Lung (tissue), 12 donors: ENCODE data around the gene P4HA1. TPM values are rescaled to one million over a fixed set of nuclear protein-coding genes. Genes with fewer than 3 reads are reported as not detected.
"Not testable (repeated sequence)": the region's sequence is repeated elsewhere in the genome, so short reads cannot be mapped to it uniquely, and the experiment has no call there.

Experiments
- ATAC-seq: fragments of 200-7000 bp; cut with Tn5 transposase; one replicate; pipeline ENCODE4 v1.9.1; 2020; ENCODE audit warnings: moderate number of reproducible peaks; ENCODE audit not compliant: insufficient read depth, low FRiP score
- DNase-seq, 3 donors: peaks; one replicate each; pipeline ENCODE4 v3.0.0-alpha.2; 2013 to 2017
- H3K27ac ChIP-seq, 2 donors: one replicate each; pipeline ENCODE4 v1.5.1; 2013; ENCODE audit warnings: mild to moderate bottlenecking in 2 of 2, moderate library complexity in 2 of 2, control low read depth in 1 of 2, inconsistent platforms in 1 of 2, low read depth in 1 of 2, low read length in 1 of 2
- H3K27me3 ChIP-seq, 3 donors: one replicate each; pipeline ENCODE4 v1.5.1; 2013; ENCODE audit warnings: low read length in 2 of 3; ENCODE audit not compliant: control insufficient read depth in 3 of 3, insufficient read depth in 3 of 3
- H3K36me3 ChIP-seq, 4 donors: one replicate each; pipeline ENCODE4 v1.5.1; 2013; ENCODE audit warnings: low read length in 4 of 4, mild to moderate bottlenecking in 1 of 4, moderate library complexity in 1 of 4; ENCODE audit not compliant: control insufficient read depth in 4 of 4, insufficient read depth in 4 of 4
- H3K4me1 ChIP-seq, 5 donors: one replicate each; pipeline ENCODE4 v1.5.1; 2013; ENCODE audit warnings: low read length in 5 of 5, mild to moderate bottlenecking in 2 of 5, moderate library complexity in 1 of 5; ENCODE audit not compliant: control insufficient read depth in 5 of 5, insufficient read depth in 5 of 5
- H3K4me3 ChIP-seq: one replicate; pipeline ENCODE4 v1.5.1; 2013; ENCODE audit warnings: mild to moderate bottlenecking, control low read depth, moderate library complexity
- H3K9ac ChIP-seq, 2 donors: one replicate each; pipeline ENCODE4 v1.5.1; 2013; ENCODE audit warnings: low read length in 2 of 2, control low read depth in 1 of 2; ENCODE audit not compliant: insufficient read depth in 1 of 2
- H3K9me3 ChIP-seq, 4 donors: one replicate each; pipeline ENCODE4 v1.5.1; 2013; ENCODE audit warnings: low read length in 3 of 4, mild to moderate bottlenecking in 1 of 4, moderate library complexity in 1 of 4; ENCODE audit not compliant: control insufficient read depth in 4 of 4, insufficient read depth in 3 of 4
- WGBS, 2 donors: extraction: QIAGEN DNeasy Blood & Tissue Kit; methylation state at CpG; one replicate each; pipeline ENCODE4 v1.1.7; 2013; 5-methylcytosine and 5-hydroxymethylcytosine counted together
- polyA plus RNA-seq, 2 donors: library from polyadenylated mRNA; stranded (reverse); fragments of 200-250 nt; gene quantifications; one replicate each; pipeline ENCODE4 v1.2.1, GENCODE V29; 2013
- total RNA-seq, 2 donors: library from RNA; depleted of rRNA in 1 of 2; stranded (reverse); fragments of >200 nt in 1 of 2; gene quantifications; one replicate each; pipeline ENCODE4 v1.2.1, GENCODE V29; 2014 to 2021
- TF ChIP-seq, protein P1 (sequence below): IDR thresholded peaks from 2 replicates; pipeline ENCODE4 v1.5.1; 2012; ENCODE audit warnings: mild to moderate bottlenecking; ENCODE audit errors: control extremely low read depth, extremely low read depth
- donor health status: control.
- donor health status: control.
- donor health status: Bipolar disorder and iron deficiency.
- donor health status: healthy.
- donor health status: DM: yes; HTN: yes; CAD: no.

The P4HA1 gene
- total and polyA plus RNA-seq, 4 donors, result 10.5 to 71.0 (median 32.2) TPM

DNA sequence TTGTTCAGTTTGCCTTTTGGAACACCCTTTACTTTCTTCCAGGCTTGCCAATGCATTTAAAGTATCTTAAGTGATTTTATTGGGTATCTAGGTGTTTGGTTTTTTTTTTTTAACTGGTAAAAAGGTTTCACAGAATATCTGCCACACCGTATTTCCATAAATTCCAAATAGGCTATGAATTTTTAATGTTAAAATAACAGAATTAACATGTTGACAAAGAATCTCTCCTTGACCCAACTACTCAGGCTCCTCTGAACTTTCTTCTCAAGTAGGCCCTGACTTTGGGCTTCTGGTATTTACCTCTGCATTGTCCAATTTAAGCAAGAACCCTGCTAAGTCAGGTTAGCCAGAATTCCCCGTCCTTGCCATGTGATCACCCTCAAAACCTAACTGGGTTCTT lies 80.9 kb downstream of the P4HA1 start:
- WGBS, 2 donors, result 95 to 98% methylated on average over 2 of the region's 2 CpGs
- no peak overlapping the region for H3K9ac ChIP-seq
- DNase-seq, result no peak
- H3K27ac ChIP-seq, result no peak overlapping the region
- peaks cover 14 to 32% (median 24%) of the 10 kb centered on the region in 4 donors for H3K36me3 ChIP-seq
- peaks cover 0 to 11% (median 0%) of the 10 kb centered on the region in 5 donors for H3K4me1 ChIP-seq
- H3K4me3 ChIP-seq, result no peak overlapping the region
- TF ChIP-seq, protein P1, sequence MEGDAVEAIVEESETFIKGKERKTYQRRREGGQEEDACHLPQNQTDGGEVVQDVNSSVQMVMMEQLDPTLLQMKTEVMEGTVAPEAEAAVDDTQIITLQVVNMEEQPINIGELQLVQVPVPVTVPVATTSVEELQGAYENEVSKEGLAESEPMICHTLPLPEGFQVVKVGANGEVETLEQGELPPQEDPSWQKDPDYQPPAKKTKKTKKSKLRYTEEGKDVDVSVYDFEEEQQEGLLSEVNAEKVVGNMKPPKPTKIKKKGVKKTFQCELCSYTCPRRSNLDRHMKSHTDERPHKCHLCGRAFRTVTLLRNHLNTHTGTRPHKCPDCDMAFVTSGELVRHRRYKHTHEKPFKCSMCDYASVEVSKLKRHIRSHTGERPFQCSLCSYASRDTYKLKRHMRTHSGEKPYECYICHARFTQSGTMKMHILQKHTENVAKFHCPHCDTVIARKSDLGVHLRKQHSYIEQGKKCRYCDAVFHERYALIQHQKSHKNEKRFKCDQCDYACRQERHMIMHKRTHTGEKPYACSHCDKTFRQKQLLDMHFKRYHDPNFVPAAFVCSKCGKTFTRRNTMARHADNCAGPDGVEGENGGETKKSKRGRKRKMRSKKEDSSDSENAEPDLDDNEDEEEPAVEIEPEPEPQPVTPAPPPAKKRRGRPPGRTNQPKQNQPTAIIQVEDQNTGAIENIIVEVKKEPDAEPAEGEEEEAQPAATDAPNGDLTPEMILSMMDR, result no peak
- no peaks in the 10 kb centered on the region for H3K9me3 ChIP-seq
- no peaks in the 10 kb centered on the region for H3K27me3 ChIP-seq
- ATAC-seq, result no peak

DNA sequence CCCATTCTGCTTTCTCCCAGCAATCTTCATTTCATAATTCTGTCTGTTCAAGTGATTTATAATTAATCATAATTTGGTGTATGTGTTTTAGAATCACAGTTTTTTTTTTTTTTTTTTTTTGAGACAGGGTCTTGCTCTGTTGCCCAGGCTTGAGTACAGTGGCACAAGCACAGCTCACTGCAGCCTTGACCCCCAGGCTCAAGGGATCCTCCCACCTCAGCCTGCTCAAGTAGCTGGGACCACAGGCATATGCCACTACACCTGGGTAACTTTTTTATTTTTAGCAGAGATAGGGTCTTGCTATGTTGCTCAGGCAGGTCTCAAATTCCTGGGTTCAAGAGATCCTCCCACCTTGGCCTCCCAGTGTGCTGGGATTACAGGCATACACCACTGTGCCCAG lies 92.8 kb downstream of the P4HA1 start:
- no peak overlapping the region for H3K9ac ChIP-seq
- no peaks in the 10 kb centered on the region for H3K4me1 ChIP-seq
- DNase-seq, result no peak
- no peak for ATAC-seq
- no peaks in the 10 kb centered on the region for H3K27me3 ChIP-seq
- TF ChIP-seq, protein P1, result no peak
- H3K4me3 ChIP-seq, result no peak overlapping the region
- no peaks in the 10 kb centered on the region for H3K9me3 ChIP-seq
- H3K36me3 ChIP-seq, result peaks cover 3 to 19% (median 12%) of the 10 kb centered on the region in 4 donors
- H3K27ac ChIP-seq, result no peak overlapping the region

DNA sequence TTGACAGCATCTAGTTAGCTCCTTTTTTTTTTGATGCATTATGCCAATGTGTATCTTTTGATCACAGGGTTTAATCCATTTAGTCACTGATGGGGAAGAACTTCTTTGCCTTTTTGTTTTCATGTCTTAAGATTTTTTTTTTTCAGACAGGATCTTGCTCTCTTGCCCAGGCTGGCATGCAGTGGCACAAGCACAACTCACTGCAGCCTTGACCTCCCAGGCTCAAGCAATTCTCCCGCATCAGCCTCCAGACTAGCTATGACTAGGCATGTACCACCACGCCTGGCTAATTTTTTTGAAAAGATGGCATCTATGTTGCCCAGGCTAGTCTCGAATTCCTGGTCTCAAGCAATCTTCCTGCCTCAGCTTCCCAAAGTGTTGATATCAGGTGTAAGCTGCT lies 95.7 kb downstream of the P4HA1 start:
- H3K9ac ChIP-seq, result no peak overlapping the region
- no peaks in the 10 kb centered on the region for H3K9me3 ChIP-seq
- TF ChIP-seq, protein P1, result no peak
- 95 to 98% methylated on average over 3 of the region's 3 CpGs for WGBS, 2 donors
- ATAC-seq (no peak), DNase-seq (no peak)
- H3K4me3 ChIP-seq, result no peak overlapping the region
- H3K4me1 ChIP-seq, result no peaks in the 10 kb centered on the region
- H3K27ac ChIP-seq, result no peak overlapping the region
- peaks cover 1 to 7% (median 4%) of the 10 kb centered on the region in 4 donors for H3K36me3 ChIP-seq
- no peaks in the 10 kb centered on the region for H3K27me3 ChIP-seq

- Histone ChIP-seq H3K27ac (no peak overlapping the region), H3K36me3 (peaks cover 0 to 6% (median 0%) of the 10 kb centered on the region in 4 donors), H3K4me3 (no peak overlapping the region), H3K9ac (no peak overlapping the region), H3K4me1 (no peaks in the 10 kb centered on the region), H3K9me3 (no peaks in the 10 kb centered on the region), H3K27me3 (no peaks in the 10 kb centered on the region)
- DNase-seq, result no peak
- no peak for ATAC-seq
- TF ChIP-seq, protein P1, result no peak
- 93 to 98% methylated on average over 2 of the region's 2 CpGs for WGBS, 2 donors
Measured at GRCh38 chr10:72997099-72997498, 99.6 kb downstream of the P4HA1 start.

DNA sequence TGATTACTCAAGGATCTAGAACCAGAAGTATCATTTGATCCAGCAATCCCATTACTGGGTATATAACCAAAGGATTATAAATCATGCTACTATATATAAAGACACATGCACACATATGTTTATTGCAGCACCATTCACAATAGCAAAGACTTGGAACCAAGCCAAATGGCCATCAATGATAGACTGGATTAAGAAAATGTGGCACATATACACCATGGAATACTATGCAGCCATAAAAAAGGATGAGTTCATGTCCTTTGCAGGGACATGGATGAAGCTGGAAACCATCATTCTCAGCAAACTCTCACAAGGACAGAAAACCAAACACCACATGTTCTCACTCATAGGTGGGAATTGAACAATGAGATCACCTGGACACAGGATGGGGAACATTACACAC lies 101.2 kb downstream of the P4HA1 start:
- H3K4me3 ChIP-seq, H3K4me1 ChIP-seq, H3K9ac ChIP-seq, H3K36me3 ChIP-seq, DNase-seq, H3K9me3 ChIP-seq, H3K27ac ChIP-seq, ATAC-seq, H3K27me3 ChIP-seq: not testable (repeated sequence)

DNA sequence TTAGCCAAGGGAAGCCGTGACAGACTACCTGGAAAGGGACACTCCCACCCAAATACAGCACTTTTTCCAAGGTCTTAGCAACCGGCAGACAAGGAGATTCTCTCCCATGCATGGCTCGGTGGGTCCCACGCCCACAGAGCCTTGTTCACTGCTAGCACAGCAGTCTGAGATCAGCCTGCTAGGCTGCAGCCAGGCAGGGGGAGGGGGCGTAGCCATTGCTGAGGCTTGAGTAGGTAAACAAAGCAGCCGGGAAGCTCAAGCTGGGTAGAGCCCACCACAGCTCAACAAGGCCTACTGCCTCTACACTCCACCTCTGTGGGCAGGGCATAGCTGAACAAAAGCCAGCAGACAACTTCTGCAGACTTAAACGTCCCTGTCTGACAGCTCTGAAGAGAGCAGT lies 106.9 kb downstream of the P4HA1 start:
- not testable (repeated sequence) for H3K9ac ChIP-seq, H3K36me3 ChIP-seq, H3K4me1 ChIP-seq, H3K27me3 ChIP-seq, DNase-seq, ATAC-seq, H3K27ac ChIP-seq, H3K4me3 ChIP-seq, H3K9me3 ChIP-seq
- WGBS, 2 donors, result 88 to 89% methylated on average over 7 of the region's 7 CpGs
